H4 (cell line): ENCODE measurements around the gene MAP7D1. TPM values are rescaled to one million over a fixed set of nuclear protein-coding genes. Genes with fewer than 3 reads are reported as not detected.
"Not testable (repeated sequence)": the region's sequence is repeated elsewhere in the genome, so short reads cannot be mapped to it uniquely, and the experiment has no call there.

Source experiments
- DNase-seq: peaks from one replicate; pipeline ENCODE4 v3.0.0-alpha.2; 2015; ENCODE audit warnings: low spot score
- total RNA-seq: library from RNA; depleted of rRNA; stranded (reverse); fragments of >200 nt; shearing (Covaris generic); gene quantifications from 2 replicates; pipeline ENCODE4 v1.2.3, GENCODE V29; 2014

MAP7D1 gene
- total RNA-seq, 1 experiment from 2014 or later, result 59.1 TPM

DNA sequence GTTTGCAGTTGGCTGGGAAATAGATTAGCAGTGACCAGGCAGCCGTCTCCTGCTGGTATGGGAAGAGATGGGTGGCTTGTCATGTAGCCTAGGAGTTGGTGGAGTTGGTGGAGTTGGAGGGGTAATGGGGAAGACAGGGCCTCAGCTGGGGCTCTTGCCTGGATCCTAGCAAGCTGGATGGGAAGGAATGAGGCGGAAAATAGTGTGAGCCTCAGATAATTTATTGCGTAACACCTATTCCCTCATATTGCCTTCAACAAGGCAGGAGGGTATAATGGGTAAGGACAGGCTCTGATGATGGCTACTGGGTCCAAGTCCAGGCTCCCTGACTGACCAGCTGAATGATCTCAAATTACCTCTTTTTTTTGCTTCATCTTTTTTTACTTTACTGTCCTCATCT is 12.6 kb downstream of the MAP7D1 start:
- no peak for DNase-seq

- no peak for DNase-seq
Observed at GRCh38 chr1:36170643-36171412, 14.9 kb downstream of the MAP7D1 start.

GRCh38 chr1:36172017-36172747 is 16.2 kb downstream of the MAP7D1 start:
- no peak for DNase-seq

GRCh38 chr1:36172983-36173382 is 17.0 kb downstream of the MAP7D1 start:
- DNase-seq, result no peak

DNA sequence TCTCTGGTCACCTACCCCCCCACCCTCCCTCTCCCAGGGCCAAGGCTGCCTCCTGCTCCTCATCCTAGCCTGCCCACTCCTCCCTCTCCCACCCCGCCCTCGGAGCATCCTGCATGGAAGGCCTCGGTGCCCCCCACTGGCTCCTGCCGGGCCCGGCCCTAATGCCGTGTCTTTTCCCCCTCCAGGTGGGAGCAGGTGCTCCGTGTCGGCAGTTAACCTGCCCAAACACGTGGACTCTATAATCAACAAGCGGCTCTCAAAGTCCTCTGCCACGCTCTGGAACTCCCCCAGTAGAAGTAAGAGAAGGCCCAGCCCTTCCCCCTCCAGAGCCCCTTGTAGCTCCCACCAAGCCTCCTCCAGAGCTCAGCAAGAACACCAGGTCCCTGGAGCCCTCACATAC is 18.8 kb downstream of the MAP7D1 start:
- DNase-seq, result no peak

DNA sequence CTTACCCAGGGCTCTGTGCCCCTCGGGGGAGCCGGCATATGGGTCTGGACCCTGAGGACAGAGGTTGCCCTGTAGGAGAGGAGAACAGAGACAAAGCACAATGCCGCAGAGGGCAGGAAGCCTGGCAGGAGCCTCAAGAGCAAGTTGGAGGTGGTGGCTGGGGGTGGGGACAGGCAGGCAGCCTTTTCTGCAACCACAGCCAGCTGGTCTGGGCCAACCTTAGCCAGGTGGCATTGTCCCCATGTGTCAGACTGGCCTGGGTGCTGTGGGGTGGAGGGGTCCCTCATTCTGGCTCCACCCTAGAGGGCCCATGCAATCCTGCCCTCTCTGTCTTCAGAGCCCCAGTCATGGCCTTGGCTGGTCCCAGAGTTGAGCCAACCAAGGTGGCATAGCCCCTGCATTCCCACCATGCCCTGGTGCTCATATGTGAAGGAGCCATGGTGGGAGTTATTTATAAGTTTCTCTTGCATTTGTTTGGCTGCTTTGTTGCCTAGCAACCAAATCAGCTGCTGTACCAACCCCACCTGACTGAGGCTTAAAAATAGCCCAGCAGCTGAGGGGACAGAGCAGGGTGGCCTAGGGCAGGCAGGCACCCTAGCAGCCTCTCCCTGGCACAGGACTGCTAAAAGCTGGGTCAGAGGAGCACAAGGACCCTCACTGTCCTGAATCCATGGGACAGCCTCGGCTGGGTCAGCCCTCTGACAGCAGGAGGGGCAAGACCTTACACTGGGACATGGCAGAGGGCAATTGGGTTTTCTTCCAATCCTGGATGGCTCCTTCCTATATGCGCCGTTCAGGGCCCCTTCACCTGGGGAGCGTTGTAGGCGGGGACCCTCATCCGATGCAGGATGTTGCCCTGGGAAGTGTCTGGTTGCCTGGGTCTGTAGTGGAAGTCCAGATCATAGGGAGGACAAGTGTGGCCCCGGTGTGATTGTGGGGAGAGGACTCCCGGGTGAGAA is 19.5 kb downstream of the MAP7D1 start:
- DNase-seq, result no peak

GRCh38 chr1:36176106-36176949 is 20.4 kb downstream of the MAP7D1 start:
- DNase-seq, result no peak

DNA sequence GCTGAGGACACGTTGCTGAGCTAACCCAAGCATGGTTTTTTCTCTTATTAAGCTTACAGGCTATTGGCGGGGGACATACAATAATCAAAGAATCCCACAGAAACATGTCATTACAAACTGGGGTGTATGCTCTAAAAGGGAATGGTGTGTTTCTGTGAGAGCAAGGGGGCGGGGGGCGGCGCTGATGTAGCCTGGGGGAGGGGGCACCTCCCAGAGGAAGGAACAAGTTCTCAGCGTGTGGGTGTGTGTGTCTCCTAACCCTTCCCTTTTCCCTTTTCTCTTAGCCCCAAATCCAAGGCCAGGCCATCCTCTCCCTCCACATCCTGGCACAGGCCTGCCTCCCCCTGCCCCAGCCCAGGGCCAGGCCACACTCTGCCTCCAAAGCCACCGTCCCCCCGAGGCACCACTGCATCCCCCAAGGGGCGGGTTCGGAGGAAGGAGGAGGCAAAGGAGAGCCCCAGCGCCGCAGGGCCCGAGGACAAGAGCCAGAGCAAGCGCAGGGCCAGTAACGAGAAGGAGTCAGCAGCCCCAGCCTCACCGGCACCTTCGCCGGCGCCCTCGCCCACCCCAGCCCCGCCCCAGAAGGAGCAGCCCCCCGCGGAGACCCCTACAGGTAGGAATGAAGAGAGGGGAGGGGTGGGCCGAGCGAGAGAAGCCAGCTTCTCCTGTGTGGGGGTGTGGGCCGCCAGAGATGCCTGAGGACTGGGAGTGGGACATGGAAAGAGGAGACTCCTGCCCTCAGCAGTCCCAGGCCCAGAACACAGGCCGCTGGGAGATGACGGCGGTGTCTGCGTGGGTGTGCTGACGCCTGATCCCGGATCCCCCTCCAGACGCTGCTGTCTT is 21.9 kb downstream of the MAP7D1 start:
- DNase-seq, result no peak

DNA sequence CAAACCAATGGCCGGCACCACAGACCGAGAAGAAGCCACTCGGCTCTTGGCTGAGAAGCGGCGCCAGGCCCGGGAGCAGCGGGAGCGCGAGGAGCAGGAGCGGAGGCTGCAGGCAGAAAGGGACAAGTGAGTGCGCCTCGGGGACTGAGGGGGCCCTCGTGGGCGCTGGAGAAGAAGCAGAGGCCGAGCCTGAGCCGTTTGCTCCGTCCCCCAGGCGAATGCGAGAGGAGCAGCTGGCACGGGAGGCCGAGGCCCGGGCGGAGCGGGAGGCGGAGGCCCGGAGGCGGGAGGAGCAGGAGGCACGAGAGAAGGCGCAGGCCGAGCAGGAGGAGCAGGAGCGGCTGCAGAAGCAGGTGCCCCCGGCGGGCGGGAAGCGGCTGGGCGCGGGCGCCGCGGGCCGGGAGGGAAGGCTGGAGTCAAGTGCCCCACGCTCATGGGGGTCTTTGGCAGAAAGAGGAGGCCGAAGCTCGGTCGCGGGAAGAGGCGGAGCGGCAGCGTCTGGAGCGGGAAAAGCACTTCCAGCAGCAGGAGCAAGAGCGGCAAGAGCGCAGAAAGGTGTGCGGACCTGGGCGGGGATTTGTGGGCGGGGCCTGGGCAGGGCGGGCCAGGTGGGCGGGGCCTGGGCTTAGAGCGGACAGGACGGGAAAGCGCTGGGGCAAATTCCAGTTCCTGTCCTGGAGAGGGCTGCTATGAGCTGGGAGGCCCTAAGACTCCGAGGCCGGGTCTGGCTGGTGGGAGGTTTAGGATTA is 22.7 kb downstream of the MAP7D1 start:
- DNase-seq, result no peak

- DNase-seq, result no peak
Observed at GRCh38 chr1:36179220-36179600, 23.2 kb downstream of the MAP7D1 start.

DNA sequence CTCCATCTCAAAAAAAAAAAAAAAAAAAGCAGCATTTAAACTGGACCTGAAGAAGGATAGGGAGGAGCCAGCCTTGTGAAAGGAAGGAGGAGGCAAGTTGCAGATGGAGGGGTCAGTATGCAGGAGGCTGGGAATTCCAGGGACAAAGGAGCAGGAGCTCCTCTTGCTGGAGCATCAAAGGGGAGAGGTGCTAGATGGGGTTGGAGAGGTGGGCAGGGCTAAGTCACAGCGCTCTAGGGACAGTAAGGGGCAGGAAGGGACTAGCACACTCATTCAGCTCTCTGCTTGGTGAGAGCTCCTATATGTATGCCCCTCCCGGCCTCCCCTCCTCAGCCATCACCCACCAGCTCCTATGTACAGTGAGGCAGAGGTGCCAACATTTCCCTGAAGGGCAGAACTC is 26.8 kb downstream of the MAP7D1 start:
- DNase-seq, result no peak

GRCh38 chr1:36183309-36183856 is 27.4 kb downstream of the MAP7D1 start:
- no peak for DNase-seq

GRCh38 chr1:36187800-36188593 is 32.0 kb downstream of the MAP7D1 start:
- DNase-seq, result peak; percentile 86

GRCh38 chr1:36196805-36197204 is 40.8 kb downstream of the MAP7D1 start:
- DNase-seq, result not testable (repeated sequence)

DNA sequence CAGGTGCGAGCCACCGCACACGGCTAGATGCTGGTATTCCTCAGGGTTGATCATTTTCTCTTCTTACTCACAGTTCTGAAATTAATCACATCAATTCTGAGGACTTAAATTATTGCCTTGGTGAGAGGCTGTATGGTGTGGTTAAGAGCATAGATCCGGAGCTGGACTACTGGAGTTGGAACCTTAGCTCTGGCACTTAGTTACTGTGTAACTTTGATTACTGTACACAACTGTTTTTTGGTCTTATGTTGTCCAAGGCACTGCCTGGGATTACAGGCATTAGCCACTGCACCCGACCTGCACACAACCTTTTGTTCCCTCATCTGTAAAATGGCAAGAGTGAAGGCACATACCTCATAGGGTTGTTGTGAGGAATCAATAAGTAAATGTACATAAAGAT is 42.7 kb downstream of the MAP7D1 start:
- DNase-seq, result no peak

GRCh38 chr1:36199934-36200741 is 44.2 kb downstream of the MAP7D1 start:
- DNase-seq, result no peak

DNA sequence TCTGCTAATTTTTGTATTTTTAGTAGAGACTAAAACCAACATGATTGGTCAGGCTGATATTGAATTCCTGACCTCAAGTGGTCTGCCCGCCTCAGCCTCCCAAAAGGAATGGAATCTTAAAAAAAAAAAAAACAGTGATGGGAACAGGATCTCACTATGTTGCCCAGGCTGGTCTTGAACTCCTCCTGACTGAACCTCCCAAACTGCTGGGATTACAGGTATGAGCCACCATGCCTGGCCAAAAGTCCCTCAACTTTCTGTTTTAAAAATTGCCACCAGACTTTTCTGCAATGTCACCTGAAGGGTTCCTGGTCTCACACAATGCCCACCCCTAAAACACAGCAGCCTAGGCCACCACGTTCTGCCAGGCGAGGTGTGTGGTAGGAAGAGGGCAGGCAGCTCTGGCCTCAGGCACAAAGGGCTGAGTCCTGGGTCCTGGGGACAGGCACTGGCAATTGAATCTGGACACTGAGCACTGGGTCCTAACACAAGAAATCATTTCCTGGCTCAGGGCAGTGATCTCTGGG is 47.1 kb downstream of the MAP7D1 start:
- no peak for DNase-seq
